Parathyroid adenoma (tissue), 2 donors: ENCODE data around the gene CDRT4.

ENCODE experiments used
- H2AFZ ChIP-seq: fragments of 300-600 bp; sonication (generic); one replicate; pipeline ENCODE4 v1.7.0; 2017; ENCODE audit warnings: antibody characterized with exemption, mild to moderate bottlenecking
- H3K27ac ChIP-seq: fragments of 300-600 bp; sonication (generic); one replicate; pipeline ENCODE4 v1.7.0; 2017
- H3K27me3 ChIP-seq: fragments of 300-600 bp; sonication (generic); one replicate; pipeline ENCODE4 v1.7.0; 2017; ENCODE audit warnings: low read length; ENCODE audit not compliant: control insufficient read depth, insufficient read depth
- H3K36me3 ChIP-seq: fragments of 300-600 bp; sonication (generic); one replicate; pipeline ENCODE4 v1.7.0; 2017; ENCODE audit warnings: low read length; ENCODE audit not compliant: control insufficient read depth, insufficient read depth
- H3K4me1 ChIP-seq: fragments of 300-600 bp; sonication (generic); one replicate; pipeline ENCODE4 v1.7.0; 2017; ENCODE audit warnings: control low read depth
- H3K4me2 ChIP-seq: fragments of 300-600 bp; sonication (generic); one replicate; pipeline ENCODE4 v1.7.0; 2017; ENCODE audit warnings: low read length
- H3K4me3 ChIP-seq: fragments of 300-600 bp; sonication (generic); one replicate; pipeline ENCODE4 v1.7.0; 2017; ENCODE audit warnings: low read depth, low read length
- H3K79me2 ChIP-seq: fragments of 300-600 bp; sonication (generic); one replicate; pipeline ENCODE4 v1.7.0; 2017; ENCODE audit warnings: control low read depth
- H3K9ac ChIP-seq: fragments of 300-600 bp; sonication (generic); one replicate; pipeline ENCODE4 v1.7.0; 2017; ENCODE audit warnings: mild to moderate bottlenecking
- H3K9me3 ChIP-seq: fragments of 300-600 bp; sonication (generic); one replicate; pipeline ENCODE4 v1.7.0; 2017; ENCODE audit warnings: low read length; ENCODE audit not compliant: control insufficient read depth
- CTCF ChIP-seq: fragments of 300-600 bp; sonication (generic); IDR thresholded peaks from one replicate; pipeline ENCODE4 v1.7.0; 2017; ENCODE audit warnings: antibody characterized with exemption, mild to moderate bottlenecking
- donor health status: primary hyperparathyroidism.

CDRT4 gene

GRCh38 chr17:15466131-15466530 is 1.3 kb downstream of the CDRT4 start:
- H2AFZ ChIP-seq, result no peak overlapping the region
- no peak overlapping the region for H3K27ac ChIP-seq
- no peaks in the 10 kb centered on the region for H3K9me3 ChIP-seq
- no peaks in the 10 kb centered on the region for H3K27me3 ChIP-seq
- H3K9ac ChIP-seq, result no peak overlapping the region
- no peak overlapping the region for H3K4me3 ChIP-seq
- no peaks in the 10 kb centered on the region for H3K79me2 ChIP-seq
- no peak for TF ChIP-seq CTCF
- H3K36me3 ChIP-seq, result no peaks in the 10 kb centered on the region
- H3K4me2 ChIP-seq, result no peak overlapping the region
- peaks cover 6% of the 10 kb centered on the region for H3K4me1 ChIP-seq

GRCh38 chr17:15465045-15465701 is 2.2 kb downstream of the CDRT4 start:
- Histone ChIP-seq H3K9me3 (no peaks in the 10 kb centered on the region), H3K4me3 (no peak overlapping the region), H3K79me2 (peaks cover 2% of the 10 kb centered on the region), H3K36me3 (no peaks in the 10 kb centered on the region), H3K9ac (no peak overlapping the region), H3K4me2 (no peak overlapping the region), H2AFZ (no peak overlapping the region), H3K27me3 (no peaks in the 10 kb centered on the region), H3K4me1 (peaks cover 6% of the 10 kb centered on the region), H3K27ac (no peak overlapping the region)
- TF ChIP-seq CTCF, result no peak

- H3K27ac ChIP-seq, result no peak overlapping the region
Measured at GRCh38 chr17:15464231-15464985, 3.0 kb downstream of the CDRT4 start.

GRCh38 chr17:15462976-15463772 is 4.2 kb downstream of the CDRT4 start:
- no peak overlapping the region for H2AFZ ChIP-seq
- H3K4me2 ChIP-seq, result no peak overlapping the region
- no peak for TF ChIP-seq CTCF
- peaks cover 2% of the 10 kb centered on the region for H3K79me2 ChIP-seq
- no peak overlapping the region for H3K27ac ChIP-seq
- H3K36me3 ChIP-seq, result no peaks in the 10 kb centered on the region
- no peak overlapping the region for H3K4me3 ChIP-seq
- H3K27me3 ChIP-seq, result no peaks in the 10 kb centered on the region
- peaks cover 6% of the 10 kb centered on the region for H3K4me1 ChIP-seq
- no peaks in the 10 kb centered on the region for H3K9me3 ChIP-seq
- no peak overlapping the region for H3K9ac ChIP-seq

More at GRCh38 chr17:15464231-15464985, 3.0 kb downstream of the CDRT4 start:
- H3K27me3 ChIP-seq, result no peaks in the 10 kb centered on the region
- H2AFZ ChIP-seq, result no peak overlapping the region
- no peaks in the 10 kb centered on the region for H3K36me3 ChIP-seq
- peaks cover 2% of the 10 kb centered on the region for H3K79me2 ChIP-seq
- no peak for TF ChIP-seq CTCF
- no peak overlapping the region for H3K4me2 ChIP-seq
- no peaks in the 10 kb centered on the region for H3K9me3 ChIP-seq
- H3K4me3 ChIP-seq, result no peak overlapping the region
- peaks cover 6% of the 10 kb centered on the region for H3K4me1 ChIP-seq
- no peak overlapping the region for H3K9ac ChIP-seq
